T47D (cell line): Measurements from ENCODE around the gene HSF2.
"Not testable (repeated sequence)": the region's sequence is repeated elsewhere in the genome, so short reads cannot be mapped to it uniquely, and the experiment has no call there.

Experiments
- DNase-seq, 2 experiments: peaks; one replicate each; pipeline versions ENCODE4 v3.0.0 to v3.0.0-alpha.2; 2011 to 2012; ENCODE audit warnings: low read depth in 1 of 2, low spot score in 1 of 2
- JUND ChIP-seq: IDR thresholded peaks from 2 replicates; pipeline ENCODE4 v1.6.1; 2012; ENCODE audit warnings: low read depth
- in situ Hi-C: cut with HindIII; loops from 2 replicates; pipeline ENCODE4 v1.10.0; 2016; ENCODE audit warnings: low sequenced_read_pairs, low pct_unique_long_range_greater_than_20kb

HSF2 gene

DNA sequence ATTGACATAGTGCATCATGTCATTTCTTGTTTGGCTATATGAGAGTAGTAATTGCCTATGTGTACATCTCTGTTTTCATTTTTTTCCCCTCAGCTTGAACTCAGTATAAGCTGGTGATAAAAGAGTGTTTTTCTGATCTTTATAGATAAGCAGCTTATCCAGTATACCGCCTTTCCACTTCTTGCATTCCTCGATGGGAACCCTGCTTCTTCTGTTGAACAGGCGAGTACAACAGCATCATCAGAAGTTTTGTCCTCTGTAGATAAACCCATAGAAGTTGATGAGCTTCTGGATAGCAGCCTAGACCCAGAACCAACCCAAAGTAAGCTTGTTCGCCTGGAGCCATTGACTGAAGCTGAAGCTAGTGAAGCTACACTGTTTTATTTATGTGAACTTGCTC is 32.3 kb downstream of the HSF2 start:
- no peak for DNase-seq
- in situ Hi-C loops, result no loop called here
- TF ChIP-seq JUND, result no peak

DNA sequence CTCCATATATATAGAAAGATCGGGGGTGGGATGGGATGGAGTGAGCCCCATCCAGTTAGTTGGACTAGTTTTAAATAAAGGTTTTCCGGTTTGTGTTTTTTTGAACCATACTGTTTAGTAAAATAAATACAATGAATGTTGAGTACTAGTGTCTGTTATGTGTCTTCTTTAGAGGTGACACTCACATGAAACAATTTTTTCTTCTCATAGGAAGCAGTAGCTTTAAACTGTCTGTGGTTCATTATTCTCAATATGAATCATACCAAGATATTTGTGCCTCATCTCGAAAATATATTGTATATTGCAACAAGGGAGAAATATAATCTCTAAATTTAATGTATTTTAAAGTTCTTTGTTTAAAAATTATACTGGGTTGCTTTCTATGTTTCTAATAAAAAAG is 33.4 kb downstream of the HSF2 start:
- in situ Hi-C loops, result no loop called here
- no peak for DNase-seq

DNA sequence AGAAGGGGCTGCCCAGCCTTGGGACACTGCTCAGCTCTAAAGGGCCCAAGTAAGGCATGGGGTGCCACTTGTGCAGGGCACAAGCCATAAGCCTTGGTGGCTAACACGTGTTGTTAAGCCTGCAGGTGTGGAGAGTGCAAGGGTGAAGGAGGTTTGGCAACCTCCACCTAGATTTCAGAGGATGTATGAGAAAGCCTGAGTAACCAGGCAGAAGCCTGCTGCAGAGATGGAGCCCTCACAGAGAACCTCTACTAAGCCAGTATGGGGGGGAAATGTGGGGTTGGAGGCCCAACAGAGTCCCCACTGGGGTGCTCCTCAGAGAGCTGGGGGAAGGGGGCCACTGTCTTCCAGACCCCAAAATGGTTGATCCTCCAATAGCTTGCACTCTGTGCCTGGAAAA is 39.5 kb downstream of the HSF2 start:
- no peak for DNase-seq
- in situ Hi-C loops, result no loop called here
- no peak for TF ChIP-seq JUND

More for the DNA sequence above, 33.4 kb downstream of the HSF2 start:
- TF ChIP-seq JUND, result no peak

DNA sequence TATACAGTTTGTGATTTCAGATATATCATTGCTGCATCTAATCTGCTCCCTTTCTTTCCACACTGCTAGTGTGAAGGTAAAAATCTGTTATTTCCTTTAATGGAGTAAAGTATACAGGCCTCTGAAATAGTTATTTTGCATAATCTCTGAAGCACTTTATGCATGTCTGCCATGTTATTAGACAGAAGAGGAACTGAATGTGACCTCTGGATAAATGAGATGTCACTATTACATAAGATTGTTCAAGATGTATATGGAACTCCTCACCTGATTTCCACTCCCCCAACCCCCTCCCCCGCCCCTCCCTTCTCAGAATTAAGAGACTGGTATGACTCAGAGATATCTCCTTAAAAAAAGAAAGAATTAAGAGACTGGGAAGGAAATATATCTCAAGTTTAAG is 45.8 kb downstream of the HSF2 start:
- DNase-seq, result no peak
- in situ Hi-C loops, result no loop called here
- TF ChIP-seq JUND, result no peak

DNA sequence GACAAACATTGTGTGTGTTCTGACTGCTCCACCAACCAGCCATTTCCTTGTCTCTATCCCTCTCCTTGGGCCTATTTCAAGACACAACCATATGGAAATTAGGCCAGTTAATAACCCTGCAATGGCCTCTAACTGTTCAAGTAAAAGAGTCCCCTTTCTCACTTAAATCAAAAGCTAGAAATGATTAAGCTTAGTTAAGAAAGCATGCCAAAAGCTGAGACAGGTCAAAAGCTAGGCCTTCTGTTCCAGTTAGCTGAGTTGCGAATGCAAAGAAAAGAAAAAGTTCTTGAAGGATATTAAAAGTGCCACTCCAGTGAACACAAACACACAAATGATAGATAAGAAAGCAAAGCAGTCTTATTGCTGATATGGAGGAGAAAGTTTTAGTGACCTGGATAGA is 49.6 kb downstream of the HSF2 start:
- TF ChIP-seq JUND, result no peak
- in situ Hi-C loops, result no loop called here

DNA sequence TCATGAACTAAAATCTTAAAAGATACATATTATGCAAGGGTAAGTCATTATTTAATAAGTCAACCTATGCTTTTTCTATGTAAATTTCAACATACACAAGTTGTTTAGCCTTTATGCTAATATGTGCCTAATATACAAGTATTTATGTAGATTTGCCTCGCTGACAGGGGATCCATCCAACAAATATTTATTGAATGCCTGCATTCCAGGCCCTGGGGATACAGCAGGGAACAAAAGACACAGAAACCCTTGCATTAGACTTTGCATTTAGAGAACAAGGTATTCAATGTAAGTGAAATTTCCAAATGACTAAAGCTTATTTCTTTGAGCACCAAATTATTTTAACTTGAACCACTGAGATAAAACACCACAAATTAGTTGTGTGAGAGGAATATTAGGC is 53.1 kb downstream of the HSF2 start:
- in situ Hi-C loops, result no loop called here
- TF ChIP-seq JUND, result no peak
- DNase-seq, result no peak

More for the DNA sequence above, 49.6 kb downstream of the HSF2 start:
- DNase-seq, result no peak

DNA sequence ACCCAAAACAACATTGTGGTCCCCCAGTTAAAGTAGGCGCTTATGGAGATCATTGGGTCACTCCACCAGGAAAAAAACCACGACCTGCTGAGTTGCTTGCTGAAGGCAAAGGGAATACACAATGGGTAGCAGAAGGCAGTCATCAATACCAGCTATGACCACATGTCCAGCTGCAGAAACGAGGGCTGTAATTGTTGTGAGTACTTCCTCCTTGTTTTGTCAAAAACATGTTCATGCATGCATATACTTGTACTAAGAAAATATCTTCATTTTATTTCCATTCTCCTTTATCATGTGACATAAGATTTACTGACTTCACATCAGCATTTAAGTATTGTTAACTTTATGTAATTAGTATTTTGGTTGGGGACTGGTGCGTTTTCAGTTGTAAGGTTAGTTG is 55.2 kb downstream of the HSF2 start:
- no peak for DNase-seq
- TF ChIP-seq JUND, result no peak
- in situ Hi-C loops, result no loop called here

DNA sequence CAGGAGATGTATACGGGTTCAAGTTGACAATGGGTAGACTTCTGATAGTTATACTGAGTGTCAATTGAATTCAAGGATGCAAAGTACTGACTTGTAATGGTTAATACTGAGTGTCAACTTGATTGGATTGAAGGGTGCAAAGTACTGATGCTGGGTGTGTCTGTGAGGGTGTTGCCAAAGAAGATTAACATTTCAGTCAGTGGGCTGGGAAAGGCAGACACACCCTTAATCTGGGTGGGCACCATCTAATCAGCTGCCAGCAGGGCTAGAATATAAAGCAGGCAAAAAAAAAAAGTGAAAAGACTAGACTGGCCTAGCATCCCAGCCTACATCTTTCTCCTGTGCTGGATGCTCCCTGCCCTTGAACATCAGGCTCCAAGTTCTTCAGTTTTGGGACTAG is 55.7 kb downstream of the HSF2 start:
- DNase-seq, in situ Hi-C loops: not testable (repeated sequence)

DNA sequence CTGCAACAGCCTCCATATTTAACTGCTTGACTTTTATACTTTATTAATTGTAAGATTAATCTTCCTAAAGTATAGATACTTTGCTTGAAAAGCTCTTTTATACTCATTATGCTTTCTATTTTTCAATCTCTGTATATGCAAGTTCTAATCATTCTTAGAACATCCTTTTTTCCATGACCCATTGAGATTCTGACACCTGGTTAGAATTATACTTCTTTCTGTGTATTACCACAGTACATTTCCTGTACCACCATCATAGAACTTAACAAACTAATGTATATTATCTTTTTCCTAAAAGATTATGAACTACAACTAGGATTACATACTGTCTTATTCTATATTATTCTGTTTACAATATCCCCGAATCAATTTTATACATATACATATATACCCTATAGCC is 58.6 kb downstream of the HSF2 start:
- TF ChIP-seq JUND, result no peak
- in situ Hi-C loops, result no loop called here
- DNase-seq, result no peak

DNA sequence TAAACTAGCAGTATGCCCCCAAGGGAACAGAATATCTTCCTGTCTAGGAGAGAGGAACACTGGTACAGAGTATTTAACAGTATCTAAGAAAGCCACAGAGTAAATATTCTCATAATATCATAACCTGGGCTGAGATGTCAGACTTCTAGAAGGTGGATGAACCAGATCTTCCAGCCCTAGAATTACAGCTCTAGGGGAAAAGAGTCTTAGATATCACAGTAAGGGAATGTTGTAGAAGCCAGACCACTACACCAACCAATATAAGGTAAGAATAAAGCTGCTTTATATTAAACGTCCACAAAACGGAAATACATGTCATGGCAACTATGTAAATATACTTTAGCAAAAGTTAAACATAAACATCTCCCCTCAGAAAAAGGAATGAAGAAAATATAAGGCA is 59.8 kb downstream of the HSF2 start:
- in situ Hi-C loops, result no loop called here
- peak in 1 of 2 experiments; percentile 9 for DNase-seq
- TF ChIP-seq JUND, result no peak

DNA sequence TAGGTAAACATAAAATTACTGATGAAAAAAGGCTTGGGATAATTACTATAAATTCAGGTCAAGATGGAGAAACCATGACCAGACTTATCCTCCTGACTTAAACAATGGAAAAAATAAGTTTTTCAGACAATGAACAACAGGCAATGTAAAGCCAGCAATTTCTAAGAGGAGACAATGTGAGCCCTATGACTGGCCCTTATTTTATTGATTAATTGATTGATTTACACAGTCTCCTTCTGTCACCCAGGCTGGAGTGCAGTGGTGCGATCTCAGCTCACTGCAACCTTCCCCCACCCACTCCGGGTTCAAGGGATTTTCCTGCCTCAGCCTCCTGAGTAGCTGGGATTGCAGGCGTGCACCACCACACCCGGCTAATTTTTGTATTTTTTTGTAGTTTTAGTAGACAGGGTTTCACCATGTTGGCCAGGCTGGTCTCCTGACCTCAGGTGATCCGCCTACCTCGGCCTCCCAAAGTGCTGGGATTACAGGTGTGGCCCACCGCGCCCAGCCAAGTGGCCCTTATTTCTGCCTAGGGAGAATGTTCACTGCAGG is 60.5 kb downstream of the HSF2 start:
- in situ Hi-C loops, result not testable (repeated sequence)

DNA sequence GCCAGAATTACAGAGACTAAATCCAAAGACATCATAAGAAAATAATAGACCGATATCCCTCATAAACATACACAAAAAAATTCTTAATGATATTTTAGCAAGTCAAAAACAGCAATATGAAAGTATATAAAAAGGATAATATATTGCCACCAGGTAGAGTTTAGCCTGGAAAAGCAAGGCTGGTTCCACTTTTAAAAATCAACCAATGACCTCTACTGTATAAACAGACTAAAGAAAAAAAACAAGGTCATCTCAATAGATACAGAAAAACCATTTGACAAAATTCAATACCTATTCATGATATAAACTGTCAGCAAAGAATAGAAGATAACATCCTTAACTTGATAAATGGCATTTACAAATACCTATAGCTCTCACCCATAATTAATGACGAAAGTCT is 62.4 kb downstream of the HSF2 start:
- DNase-seq, result no peak
- TF ChIP-seq JUND, result no peak
- in situ Hi-C loops, result no loop called here

More for the DNA sequence above, 60.5 kb downstream of the HSF2 start:
- not testable (repeated sequence) for DNase-seq

DNA sequence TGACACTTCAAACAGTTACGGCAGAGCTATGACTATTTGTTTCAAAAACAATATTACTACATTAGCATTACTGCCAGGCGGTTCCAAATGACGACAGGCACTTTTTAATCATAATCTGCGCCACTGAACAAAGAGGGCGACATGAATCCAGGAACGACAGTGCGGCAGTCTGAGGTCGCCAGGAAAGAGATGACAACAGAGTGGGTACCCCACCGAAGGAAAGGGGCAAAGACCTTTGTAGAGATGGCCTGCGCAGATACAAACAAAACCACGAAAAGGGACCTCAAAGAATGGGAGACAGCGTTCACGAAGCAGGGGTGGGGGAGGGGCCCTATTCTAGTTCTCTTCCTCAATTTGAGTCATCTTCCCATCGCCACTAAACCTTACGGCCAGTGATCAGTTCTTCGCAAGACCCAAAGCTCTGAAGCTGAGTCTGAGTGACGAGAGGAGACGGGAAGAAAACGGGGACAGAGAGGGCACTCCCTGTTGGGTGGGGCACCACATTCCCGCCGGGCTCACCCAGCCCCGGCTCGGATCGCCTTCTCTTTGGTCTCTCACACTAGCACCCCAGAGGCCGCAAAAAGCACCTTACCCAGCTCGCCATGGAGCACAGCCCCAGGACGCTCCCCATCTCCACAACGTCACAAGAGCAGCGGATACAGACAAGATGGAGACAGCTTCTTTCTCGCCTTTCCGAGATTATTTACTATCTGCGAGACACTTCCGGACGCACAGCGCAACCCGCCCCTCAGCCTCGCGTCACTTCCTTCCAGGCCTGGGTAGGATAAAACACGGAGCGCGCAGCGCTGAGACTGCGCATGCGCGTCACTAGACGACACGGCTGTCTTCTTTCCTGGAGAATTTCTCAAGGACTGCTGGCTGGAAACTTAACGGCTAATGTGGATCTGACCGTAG is 71.9 kb downstream of the HSF2 start, which contains the start of gene SERINC1:
TSS of gene SERINC1 (minus strand) at position 701 of the 915 bp plus-strand sequence. CDS start at position 631, 70 bp downstream.
- no peak for TF ChIP-seq JUND
- in situ Hi-C loops, result no loop called here
- DNase-seq, result peak; percentile 23 to 92
